HepG2 (cell line): ENCODE measurements around the gene F13B. TPM values are rescaled to one million over a fixed set of nuclear protein-coding genes. Genes with fewer than 3 reads are reported as not detected.
A peak's percentile ranks its signal among the peaks of the same experiment; 100 is the strongest.

Source experiments
- ARNTL ChIP-seq: sonication (generic); formaldehyde crosslinking; IDR thresholded peaks from 2 replicates; pipeline ENCODE4 v1.4.0; 2020; ENCODE audit warnings: mild to moderate bottlenecking, missing genetic modification reagents
- ATRX ChIP-seq: sonication (generic); formaldehyde crosslinking; IDR thresholded peaks from 2 replicates; pipeline ENCODE4 v1.4.0; 2020; ENCODE audit warnings: missing genetic modification reagents, borderline replicate concordance
- BCL6 ChIP-seq: IDR thresholded peaks from 2 replicates; pipeline ENCODE4 v1.6.1; 2016; ENCODE audit warnings: missing genetic modification reagents, missing compliant biosample characterization
- GPN1 ChIP-seq: sonication (generic); formaldehyde crosslinking; IDR thresholded peaks from 2 replicates; pipeline ENCODE4 v1.5.1; 2020; ENCODE audit warnings: missing genetic modification reagents, borderline replicate concordance
- HNF4A ChIP-seq: sonication (generic); formaldehyde crosslinking; IDR thresholded peaks from 2 replicates; pipeline ENCODE4 v1.4.0; 2020; ENCODE audit warnings: missing genetic modification reagents
- IKZF1 ChIP-seq: fragments of 450-650 bp; IDR thresholded peaks from 2 replicates; pipeline ENCODE4 v1.7.1; 2016
- KIAA2018 ChIP-seq: sonication (generic); formaldehyde crosslinking; IDR thresholded peaks from 2 replicates; pipeline ENCODE4 v1.5.0; 2020; ENCODE audit warnings: mild to moderate bottlenecking, missing genetic modification reagents, borderline replicate concordance
- NCOA1 ChIP-seq: sonication (generic); formaldehyde crosslinking; IDR thresholded peaks from 2 replicates; pipeline ENCODE4 v1.9.0; 2021; ENCODE audit warnings: missing genetic modification reagents
- SMAD1 ChIP-seq: sonication (generic); formaldehyde crosslinking; IDR thresholded peaks from 2 replicates; pipeline ENCODE4 v1.4.0; 2020; ENCODE audit warnings: missing genetic modification reagents, low read depth, mild to moderate bottlenecking, borderline replicate concordance
- TRIM22 ChIP-seq: fragments of 450-650 bp; IDR thresholded peaks from 2 replicates; pipeline ENCODE4 v1.6.1; 2017
- ZIK1 ChIP-seq: sonication (generic); formaldehyde crosslinking; IDR thresholded peaks from 2 replicates; pipeline ENCODE4 v1.5.0; 2020; ENCODE audit warnings: mild to moderate bottlenecking, low read depth, missing genetic modification reagents, borderline replicate concordance
- ZMYM2 ChIP-seq: sonication (generic); formaldehyde crosslinking; IDR thresholded peaks from 2 replicates; pipeline ENCODE4 v1.8.0; 2022; ENCODE audit warnings: mild to moderate bottlenecking, missing genetic modification reagents
- ZNF280B ChIP-seq: sonication (generic); formaldehyde crosslinking; IDR thresholded peaks from 2 replicates; pipeline ENCODE4 v1.5.0; 2020; ENCODE audit warnings: missing genetic modification reagents, mild to moderate bottlenecking, borderline replicate concordance
- ZNF329 ChIP-seq: sonication (generic); formaldehyde crosslinking; IDR thresholded peaks from 2 replicates; pipeline ENCODE4 v1.9.0; 2021; ENCODE audit warnings: low read depth, mild to moderate bottlenecking, missing genetic modification reagents
- ZNF333 ChIP-seq: sonication (generic); formaldehyde crosslinking; IDR thresholded peaks from 2 replicates; pipeline ENCODE4 v1.4.0; 2020; ENCODE audit warnings: mild to moderate bottlenecking, missing genetic modification reagents, borderline replicate concordance
- ZNF770 ChIP-seq: sonication (generic); formaldehyde crosslinking; IDR thresholded peaks from 2 replicates; pipeline ENCODE4 v1.5.0; 2020; ENCODE audit warnings: mild to moderate bottlenecking, missing genetic modification reagents
- ZNF781 ChIP-seq: sonication (generic); formaldehyde crosslinking; IDR thresholded peaks from 2 replicates; pipeline ENCODE4 v1.5.1; 2020; ENCODE audit warnings: borderline replicate concordance, mild to moderate bottlenecking, missing genetic modification reagents; ENCODE audit errors: not compliant biosample characterization
- ZNF850 ChIP-seq: sonication (generic); formaldehyde crosslinking; conservative IDR thresholded peaks from 2 replicates; pipeline ENCODE4 v1.9.0; 2021; ENCODE audit warnings: mild to moderate bottlenecking, missing genetic modification reagents
- polyA plus RNA-seq, 8 experiments: library from polyadenylated mRNA; depleted of rRNA in 3 of 8; stranded (reverse) in 7 of 8; unstranded in 1 of 8; fragments of >200 nt; fragmentation: Illumina TruSeq in 4 of 8; extraction: Trizol in 4 of 8; gene quantifications; 2 replicates each; pipeline versions ENCODE4 v1.2.1 to v1.2.3, GENCODE V29; 2011 to 2016; ENCODE audit warnings: low read depth in 4 of 8, missing spikeins in 1 of 8, mixed read lengths in 1 of 8; ENCODE audit not compliant: insufficient read depth in 1 of 8
- total RNA-seq, 5 experiments: library from RNA; depleted of rRNA; stranded (reverse); fragments of >200 nt; fragmentation: Illumina TruSeq; extraction: Trizol; gene quantifications; 2 replicates each; pipeline ENCODE4 v1.2.3, GENCODE V29; 2016; ENCODE audit warnings: low read depth in 1 of 5

Gene F13B
- total and polyA plus RNA-seq, 2 of the 13 experiments (the other 11 are each of a cell fraction or from before 2014, with no cell fraction given) = 0.41 to 2.7 TPM

GRCh38 chr1:197067457-197067818 lies 378 bp upstream of the F13B start (continued):
- TF ChIP-seq ZNF781 (CRISPR knock-in tag) = no peak
- no peak for TF ChIP-seq ZIK1 (CRISPR knock-in tag)
- no peak for TF ChIP-seq ARNTL
- TF ChIP-seq ZNF770 (CRISPR knock-in tag) = no peak
- TF ChIP-seq KIAA2018 (CRISPR knock-in tag) = no peak
- no peak for TF ChIP-seq ZNF280B
- TF ChIP-seq ZNF333 (CRISPR knock-in tag) = no peak
- TF ChIP-seq ZNF850 (CRISPR knock-in tag) = no peak
- no peak for TF ChIP-seq SMAD1
- no peak for TF ChIP-seq NCOA1 (CRISPR knock-in tag)
- TF ChIP-seq ZMYM2 (CRISPR knock-in tag) = no peak
- TF ChIP-seq ZNF329 (CRISPR knock-in tag) = no peak
- TF ChIP-seq TRIM22 = no peak
- peak; percentile 78 for TF ChIP-seq HNF4A (CRISPR knock-in tag)
- no peak for TF ChIP-seq IKZF1
- peak; percentile 91 for TF ChIP-seq BCL6 (CRISPR knock-in tag)
- no peak for TF ChIP-seq ATRX
- no peak for TF ChIP-seq GPN1 (CRISPR knock-in tag)
